RWPE2 (cell line): ENCODE data around the gene HDAC1.

Source experiments
- ATAC-seq: fragments of 200-7000 bp; cut with Tn5 transposase; 3 replicates; pipeline ENCODE4 v1.9.1; 2021; ENCODE audit warnings: low read depth
- DNase-seq: peaks from one replicate; pipeline ENCODE4 v3.0.0-alpha.2; 2020; ENCODE audit warnings: low spot score
- H3K27ac ChIP-seq: fragments of 450-650 bp; 2 replicates; pipeline ENCODE4 v1.5.1; 2017; ENCODE audit warnings: mild to moderate bottlenecking; ENCODE audit not compliant: poor library complexity, severe bottlenecking
- H3K27me3 ChIP-seq: fragments of 250-450 bp; sonication (Bioruptor Pico); 2 replicates; pipeline ENCODE4 v1.5.1; 2021; ENCODE audit warnings: mild to moderate bottlenecking, moderate library complexity; ENCODE audit not compliant: insufficient read depth, poor library complexity, severe bottlenecking
- H3K36me3 ChIP-seq: fragments of 250-450 bp; sonication (Bioruptor Pico); 2 replicates; pipeline ENCODE4 v1.5.1; 2020; ENCODE audit warnings: low read depth, mild to moderate bottlenecking, moderate library complexity
- H3K4me1 ChIP-seq: fragments of 250-450 bp; sonication (Bioruptor Pico); 2 replicates; pipeline ENCODE4 v1.5.1; 2021; ENCODE audit warnings: mild to moderate bottlenecking, moderate library complexity; ENCODE audit not compliant: insufficient read depth, poor library complexity, severe bottlenecking
- H3K4me3 ChIP-seq: fragments of 250-450 bp; sonication (Bioruptor Pico); 2 replicates; pipeline ENCODE4 v1.5.1; 2021; ENCODE audit warnings: mild to moderate bottlenecking, moderate library complexity; ENCODE audit not compliant: severe bottlenecking
- H3K9me3 ChIP-seq: fragments of 250-450 bp; sonication (Bioruptor Pico); 2 replicates; pipeline ENCODE4 v1.5.1; 2021; ENCODE audit warnings: mild to moderate bottlenecking, moderate library complexity; ENCODE audit not compliant: severe bottlenecking
- CTCF ChIP-seq: fragments of 450-650 bp; IDR thresholded peaks from one replicate; pipeline ENCODE4 v1.5.1; 2017; ENCODE audit warnings: mild to moderate bottlenecking, moderate library complexity; ENCODE audit not compliant: poor library complexity, severe bottlenecking

Gene HDAC1

GRCh38 chr1:32338637-32339145 lies 46.8 kb downstream of the HDAC1 start:
- no peak for TF ChIP-seq CTCF
- H3K27ac ChIP-seq: no peak overlapping the region
- DNase-seq (no peak), ATAC-seq (no peak)
- no peak overlapping the region for H3K4me3 ChIP-seq
- no peaks in the 10 kb centered on the region for H3K9me3 ChIP-seq
- H3K4me1 ChIP-seq: no peaks in the 10 kb centered on the region
- no peaks in the 10 kb centered on the region for H3K27me3 ChIP-seq
- no peaks in the 10 kb centered on the region for H3K36me3 ChIP-seq

GRCh38 chr1:32339363-32339978 lies 47.6 kb downstream of the HDAC1 start:
- no peak for DNase-seq
- Histone ChIP-seq H3K4me1 (no peaks in the 10 kb centered on the region), H3K36me3 (no peaks in the 10 kb centered on the region), H3K27ac (no peak overlapping the region), H3K9me3 (no peaks in the 10 kb centered on the region), H3K4me3 (no peak overlapping the region), H3K27me3 (no peaks in the 10 kb centered on the region)
- TF ChIP-seq CTCF: no peak
- no peak for ATAC-seq

- no peak for TF ChIP-seq CTCF
- H3K36me3 ChIP-seq: no peaks in the 10 kb centered on the region
- no peak for ATAC-seq
Measured at GRCh38 chr1:32341186-32341757, 49.4 kb downstream of the HDAC1 start.

GRCh38 chr1:32341971-32342370 lies 50.1 kb downstream of the HDAC1 start:
- Histone ChIP-seq H3K4me1 (no peaks in the 10 kb centered on the region), H3K27ac (no peak overlapping the region), H3K27me3 (no peaks in the 10 kb centered on the region), H3K9me3 (no peaks in the 10 kb centered on the region), H3K36me3 (no peaks in the 10 kb centered on the region), H3K4me3 (no peak overlapping the region)
- no peak for TF ChIP-seq CTCF
- ATAC-seq: peak; percentile 33; the same call in 1 of the 3 replicates
- DNase-seq: no peak

More at GRCh38 chr1:32341186-32341757, 49.4 kb downstream of the HDAC1 start:
- H3K4me1 ChIP-seq: no peaks in the 10 kb centered on the region
- H3K4me3 ChIP-seq: no peak overlapping the region
- H3K9me3 ChIP-seq: no peaks in the 10 kb centered on the region
- no peaks in the 10 kb centered on the region for H3K27me3 ChIP-seq
- no peak overlapping the region for H3K27ac ChIP-seq
- DNase-seq: no peak

- Histone ChIP-seq H3K27ac (no peak overlapping the region), H3K9me3 (no peaks in the 10 kb centered on the region), H3K27me3 (no peaks in the 10 kb centered on the region), H3K4me1 (no peaks in the 10 kb centered on the region), H3K4me3 (no peak overlapping the region), H3K36me3 (no peaks in the 10 kb centered on the region)
- DNase-seq: no peak
- TF ChIP-seq CTCF: no peak
- no peak for ATAC-seq
Measured at GRCh38 chr1:32342704-32343103, 50.8 kb downstream of the HDAC1 start.
